CMK (cell line): ENCODE data around the gene KLHL22.
"Not testable (repeated sequence)": the region's sequence is repeated elsewhere in the genome, so short reads cannot be mapped to it uniquely, and the experiment has no call there.

Source experiments
- DNase-seq: peaks from one replicate; pipeline ENCODE4 v3.0.0-alpha.2; 2010; ENCODE audit warnings: low read depth

The KLHL22 gene

DNA sequence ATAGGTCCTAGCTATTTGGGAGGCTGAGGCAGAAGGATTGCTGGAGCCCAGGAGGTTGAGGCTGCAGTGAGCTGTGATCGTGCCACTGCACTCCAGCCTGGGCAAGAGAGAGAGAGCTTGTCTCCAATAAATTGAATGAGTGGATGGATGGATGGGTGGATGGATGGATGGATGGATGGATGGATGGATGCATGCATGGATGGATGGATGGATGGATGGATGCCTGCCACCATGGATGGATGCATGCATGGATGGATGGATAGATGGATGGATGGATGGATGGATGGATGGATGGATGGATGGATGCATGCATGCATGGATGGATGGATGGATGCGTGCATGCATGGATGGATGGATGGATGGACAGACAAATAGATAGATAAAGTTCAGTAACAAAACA is 25.1 kb downstream of the KLHL22 start:
- DNase-seq, result not testable (repeated sequence)

DNA sequence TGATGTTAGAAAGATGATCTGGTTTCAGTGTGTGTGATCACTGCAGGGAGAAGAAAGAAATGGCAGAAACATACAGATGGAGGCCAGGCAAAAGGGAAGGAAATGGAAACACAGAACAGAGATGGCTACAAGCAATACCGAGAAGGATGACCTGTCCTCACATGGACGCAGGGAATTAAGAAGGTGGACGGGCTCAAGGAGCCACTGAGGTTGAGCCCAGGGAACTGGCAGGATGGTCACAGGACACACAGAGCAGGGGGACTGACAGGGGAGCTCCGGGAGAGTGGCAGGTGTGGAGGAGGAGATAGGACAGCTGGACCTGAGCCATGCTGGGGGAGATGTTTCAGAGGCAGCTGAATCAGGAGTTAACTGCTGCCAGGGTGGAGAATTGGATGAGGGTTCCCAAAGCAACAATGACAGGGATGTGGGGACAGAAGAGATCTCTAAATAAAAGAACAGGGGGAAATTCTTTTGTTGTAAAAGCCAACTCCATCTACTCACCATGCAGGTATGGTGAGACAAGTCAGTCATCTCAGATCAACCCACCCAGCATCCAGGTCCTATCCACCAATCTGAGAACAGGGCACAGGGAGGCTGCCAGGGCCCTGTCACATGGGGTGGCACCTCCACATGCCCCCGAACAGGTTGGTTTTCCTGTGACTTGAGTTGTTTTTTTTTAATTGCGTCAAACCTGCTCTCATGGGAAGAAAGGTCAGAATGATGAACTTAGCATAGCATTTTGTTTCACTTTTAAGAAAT is 26.3 kb downstream of the KLHL22 start:
- DNase-seq, result no peak

DNA sequence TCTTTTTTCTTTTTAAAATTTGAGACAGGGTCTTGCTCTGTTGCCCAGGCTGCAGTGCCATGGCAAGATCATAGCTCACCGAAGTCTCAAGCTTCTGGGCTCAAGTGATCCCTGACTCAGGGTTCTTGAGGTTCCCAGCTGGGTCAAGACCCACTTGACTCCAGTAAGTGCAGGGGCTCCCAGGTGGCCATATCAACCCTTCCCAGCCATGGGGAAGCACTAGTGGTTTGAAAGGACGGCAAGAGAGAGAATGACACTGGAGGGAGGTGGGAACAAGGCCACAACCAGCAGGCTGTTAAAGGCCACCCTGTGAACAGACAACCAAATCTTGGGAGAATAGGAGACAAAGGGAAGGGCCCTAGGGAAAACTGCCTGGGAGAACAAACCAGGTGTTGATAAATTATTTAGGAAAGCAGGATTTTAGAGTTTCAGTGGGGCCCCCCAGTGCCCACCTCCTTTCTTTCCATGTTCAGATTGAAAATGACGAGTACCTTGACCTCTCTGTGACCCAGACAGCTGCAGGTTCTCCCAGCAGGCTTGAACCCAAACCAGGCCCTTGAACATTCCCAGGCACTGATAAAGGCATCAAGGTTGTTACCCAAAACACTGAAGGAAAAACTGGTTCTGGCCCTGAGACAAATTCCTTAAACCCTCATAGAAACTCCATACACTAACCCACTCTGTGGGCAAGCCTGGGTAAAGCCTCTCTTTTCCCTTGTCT is 28.8 kb downstream of the KLHL22 start:
- no peak for DNase-seq

DNA sequence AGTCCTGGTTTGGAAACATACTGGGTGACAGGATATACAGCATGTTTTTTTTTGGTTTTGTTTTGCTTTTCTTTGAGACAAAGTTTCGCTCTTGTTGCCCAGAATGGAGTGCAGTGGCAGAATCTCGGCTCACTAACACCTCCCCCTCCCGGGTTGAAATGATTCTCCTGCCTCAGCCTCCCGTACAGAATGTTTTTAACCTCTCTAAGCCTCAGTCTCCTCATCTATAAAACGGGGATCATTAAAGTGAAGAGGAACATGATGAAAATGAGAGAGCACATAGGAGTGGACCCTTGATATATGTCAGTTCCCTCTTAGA is 29.9 kb downstream of the KLHL22 start:
- no peak for DNase-seq

DNA sequence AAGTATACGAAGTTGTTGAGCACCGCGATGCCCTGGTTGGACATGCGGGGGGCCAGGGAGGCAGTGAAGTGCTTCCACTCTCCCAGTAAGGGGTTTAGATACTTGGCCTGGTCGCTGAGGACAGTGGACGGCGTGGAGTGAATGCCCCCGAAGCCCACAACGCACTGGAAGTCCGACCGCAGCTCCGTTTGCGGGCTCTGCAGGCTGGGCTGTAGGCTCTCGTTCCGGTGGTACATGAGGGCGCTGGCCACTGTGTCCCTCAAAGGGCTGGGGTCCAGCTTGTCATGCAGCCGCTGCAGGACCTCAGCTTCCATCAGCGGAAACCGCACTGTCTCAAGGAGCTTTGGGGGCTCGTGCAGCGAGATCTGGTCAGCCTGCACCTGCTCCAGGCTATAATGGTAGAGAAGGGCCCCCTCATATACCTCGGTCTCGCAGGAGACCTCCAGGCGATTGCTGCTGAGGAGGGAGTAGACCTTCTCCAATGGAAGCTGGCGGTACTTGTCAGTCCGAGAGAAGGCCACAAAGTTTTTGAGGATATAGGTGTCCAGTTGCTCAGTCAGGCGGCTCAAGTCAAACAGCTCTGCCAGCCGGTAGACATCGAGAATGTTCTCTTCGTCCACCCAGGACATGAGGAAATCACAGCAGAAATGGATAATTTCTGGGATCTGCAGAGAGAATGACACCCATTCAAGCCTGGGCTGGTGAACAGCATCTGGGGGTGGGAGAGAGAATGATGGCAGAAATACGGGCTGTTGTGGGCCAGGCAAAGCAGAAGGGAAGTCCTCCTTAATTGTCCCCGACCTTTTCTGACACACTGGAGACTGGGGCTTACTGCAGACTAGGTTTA is 30.5 kb downstream of the KLHL22 start:
- no peak for DNase-seq

DNA sequence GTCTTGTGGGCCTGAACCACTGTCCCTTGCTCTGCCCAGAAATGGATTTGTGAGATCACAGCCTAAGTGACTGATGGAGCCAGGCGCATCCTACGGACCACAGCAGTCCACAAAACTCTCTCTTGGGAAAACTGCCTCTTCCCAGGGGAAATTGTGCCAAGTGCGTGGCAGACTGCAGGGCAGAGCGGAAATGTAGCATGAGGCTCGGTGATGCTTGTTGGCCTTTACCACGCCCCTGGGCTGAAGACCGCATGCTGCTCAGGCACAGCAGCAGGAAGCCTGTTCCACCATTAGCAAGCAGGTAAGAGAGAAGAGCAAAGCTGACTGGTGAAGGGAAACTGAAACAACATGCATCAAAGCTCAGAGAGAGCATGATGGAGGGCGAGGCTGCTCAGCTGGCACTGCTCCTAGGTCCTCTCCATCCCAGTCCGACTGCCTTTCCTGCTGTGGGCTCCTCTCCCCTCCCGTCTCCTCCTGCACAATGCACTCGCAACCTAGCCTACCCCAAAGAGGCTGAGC is 31.4 kb downstream of the KLHL22 start:
- no peak for DNase-seq

DNA sequence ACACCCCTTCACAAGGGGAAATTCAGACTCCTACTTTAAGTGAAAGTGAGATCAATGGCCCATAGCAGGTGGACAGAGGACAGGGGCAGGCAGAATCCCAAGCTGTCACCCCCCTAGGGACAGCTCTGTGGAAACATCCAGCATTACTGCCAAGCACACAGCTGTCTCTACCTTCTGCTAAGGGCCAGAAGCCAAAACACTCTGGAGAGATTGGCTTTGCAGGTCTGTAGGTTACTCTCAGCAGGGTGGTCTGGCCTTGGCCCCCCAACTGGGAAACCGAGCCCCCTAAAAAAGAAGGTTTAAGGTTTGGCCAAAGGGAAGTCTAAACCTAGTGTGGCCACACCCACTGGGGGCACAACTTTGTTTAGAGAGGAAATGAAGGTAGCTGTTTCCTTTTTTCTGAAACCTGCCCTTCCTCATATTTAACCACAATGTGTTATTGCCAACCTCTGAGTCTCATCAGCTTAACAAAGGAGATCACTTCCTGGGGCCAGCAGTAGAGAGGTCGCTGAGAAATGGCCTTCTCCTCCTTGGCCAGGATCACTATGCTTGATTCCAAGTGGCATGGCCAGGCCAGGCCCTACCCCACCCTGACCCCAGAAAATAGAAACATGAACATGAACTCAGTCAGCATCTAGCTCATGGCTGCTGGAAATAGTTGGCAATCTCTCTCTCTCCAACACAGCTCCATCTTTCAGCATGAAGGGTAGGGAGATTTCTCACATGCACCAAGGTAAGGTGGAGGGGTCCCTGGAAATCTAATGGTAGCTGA is 32.1 kb downstream of the KLHL22 start:
- DNase-seq, result no peak

DNA sequence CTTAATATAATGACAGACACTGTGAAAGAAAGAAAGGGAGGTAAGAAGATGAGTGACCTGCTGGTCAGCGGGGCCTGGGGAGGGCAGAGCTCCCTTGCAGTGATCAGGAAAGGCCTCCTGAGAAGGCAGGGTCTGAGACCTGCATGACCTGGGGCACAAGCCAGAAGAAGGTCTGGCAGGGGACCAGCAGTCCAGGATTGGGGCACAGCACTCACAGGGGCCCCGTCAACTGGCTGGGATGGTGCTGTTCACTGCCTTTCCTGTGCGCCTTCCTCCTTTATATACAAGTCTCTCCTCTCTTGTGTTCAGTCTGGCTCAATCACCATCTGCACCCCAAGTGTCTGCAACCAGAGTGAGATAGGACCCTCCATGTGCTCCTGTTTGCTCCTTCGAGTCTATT is 35.7 kb downstream of the KLHL22 start:
- no peak for DNase-seq

DNA sequence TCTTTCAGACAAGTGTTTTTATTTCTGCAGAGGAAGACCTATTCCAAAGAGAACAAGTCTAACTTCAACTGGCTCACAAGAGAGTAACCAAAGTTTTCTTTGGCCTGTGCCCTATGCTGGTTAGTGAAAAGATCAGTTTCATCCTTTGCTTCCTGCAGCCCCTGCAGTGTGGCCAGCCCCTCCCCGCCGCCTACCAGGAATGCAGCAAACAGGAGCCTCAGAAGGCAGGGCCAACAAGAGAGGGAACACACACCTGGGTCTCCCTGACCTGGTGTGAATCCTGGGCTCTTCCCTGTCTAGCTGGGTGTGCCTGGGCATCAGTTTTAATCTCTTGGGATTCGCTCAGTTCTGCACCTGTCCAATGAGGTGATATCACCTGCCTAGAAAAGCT is 36.4 kb downstream of the KLHL22 start:
- DNase-seq, result no peak

DNA sequence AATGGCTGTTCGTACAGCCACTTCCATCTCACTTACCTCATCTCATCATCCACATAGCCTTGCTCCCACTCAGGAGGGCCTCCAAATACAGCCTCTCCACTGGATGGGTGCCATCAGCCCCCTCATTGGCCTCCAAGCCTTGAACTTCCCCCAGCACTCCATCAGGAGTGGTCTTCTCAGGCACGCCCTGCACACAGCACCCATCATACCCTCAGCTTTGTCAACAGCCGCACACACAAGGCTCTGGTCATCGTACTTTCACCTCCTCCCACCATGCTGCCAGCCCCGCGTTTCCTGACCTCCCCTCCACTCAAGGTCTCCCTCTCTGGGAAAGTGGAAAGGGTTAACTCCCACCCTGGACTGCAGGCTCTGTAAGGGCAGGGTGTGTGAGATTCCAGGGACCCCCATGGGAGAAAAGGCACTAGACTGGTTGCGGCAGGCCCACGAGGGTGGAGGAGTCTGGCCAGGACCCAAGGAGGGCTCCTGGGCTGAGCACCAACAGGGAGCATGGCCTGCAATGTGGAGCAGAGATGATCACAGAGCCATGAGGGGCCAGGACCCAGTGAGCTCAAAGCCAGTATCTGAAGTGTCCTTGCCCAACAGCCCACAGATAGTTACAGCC is 37.0 kb downstream of the KLHL22 start:
- no peak for DNase-seq

DNA sequence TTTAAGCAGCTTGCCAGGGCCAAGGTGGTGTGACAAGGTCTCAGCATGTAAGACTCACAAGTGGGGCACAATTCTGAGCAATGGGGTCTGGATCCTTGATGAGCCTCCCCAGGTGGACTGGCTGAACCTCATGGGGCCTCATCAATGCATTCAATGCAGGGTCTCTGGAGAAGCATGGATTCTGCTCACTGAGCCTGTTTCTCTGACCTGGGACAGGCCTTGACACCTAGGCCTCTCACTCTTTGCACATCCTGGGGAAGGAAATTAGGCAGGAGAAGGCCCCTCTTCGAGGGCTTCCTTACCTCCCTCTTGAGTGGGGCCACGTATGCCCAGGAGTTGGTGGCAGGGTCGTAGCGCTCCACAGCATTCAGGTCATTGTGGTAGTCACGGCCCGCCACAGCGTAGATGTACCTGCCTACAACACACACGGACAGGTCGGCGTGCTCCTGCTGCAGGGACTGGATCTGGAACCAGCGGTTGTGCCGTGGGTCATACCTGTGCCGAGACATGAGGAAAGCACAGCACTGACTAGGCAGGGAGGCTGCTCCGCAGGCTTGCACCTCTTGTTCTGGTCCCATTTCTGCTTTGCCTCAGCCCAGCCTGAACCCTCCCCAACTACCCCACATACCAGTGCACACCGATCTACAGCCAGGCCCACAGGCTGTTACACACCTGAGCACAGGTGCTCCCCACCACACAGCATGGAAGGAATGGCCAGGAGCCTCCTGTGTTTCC is 37.9 kb downstream of the KLHL22 start:
- no peak for DNase-seq

DNA sequence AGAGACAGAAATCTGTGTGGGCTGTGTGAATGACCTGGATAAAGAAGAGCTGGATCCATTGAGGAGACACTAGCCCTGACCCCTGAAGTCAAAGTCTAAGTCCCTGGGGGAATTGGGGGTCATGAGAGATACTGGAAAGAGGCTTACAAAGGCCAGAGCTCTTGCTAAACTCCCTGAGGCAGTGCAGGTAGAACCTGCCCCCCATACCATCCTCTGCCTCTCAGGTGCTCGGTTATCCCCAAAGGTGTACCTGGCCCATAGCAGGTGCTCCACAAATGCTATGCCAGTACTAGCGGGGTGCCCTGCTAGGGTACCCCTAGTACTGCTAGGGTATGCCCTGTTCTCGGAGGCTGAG is 38.9 kb downstream of the KLHL22 start:
- no peak for DNase-seq

DNA sequence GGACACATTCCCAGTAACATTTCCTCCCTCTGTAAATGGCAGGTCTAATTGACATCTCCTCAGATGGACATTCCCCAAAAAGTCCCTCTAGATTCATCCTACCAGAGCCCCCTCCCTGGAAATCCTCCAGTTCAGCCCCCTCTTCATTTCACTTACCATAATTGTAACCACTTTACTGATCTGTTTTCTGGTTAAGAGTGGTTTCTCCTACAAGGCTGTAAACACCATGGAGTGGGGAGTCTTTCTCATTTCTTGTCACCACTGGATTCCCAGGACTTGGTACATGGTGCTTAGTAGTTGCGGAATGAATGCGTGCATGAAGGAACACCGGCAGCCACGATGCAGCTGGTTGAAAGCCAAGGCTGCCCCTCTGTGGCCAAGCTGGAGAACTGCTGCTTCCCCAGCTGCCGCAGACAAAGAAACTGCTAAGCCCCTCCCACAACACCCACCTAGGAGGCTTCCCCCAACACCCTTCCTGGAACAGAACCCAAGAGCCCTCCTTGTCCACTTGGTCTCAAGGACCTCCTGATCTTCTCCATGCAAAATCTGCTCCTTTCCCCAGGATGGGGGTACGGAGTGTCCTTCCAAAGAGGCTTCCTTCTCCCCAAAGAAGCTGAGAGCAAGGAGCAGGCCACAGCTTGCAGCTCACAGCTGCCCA is 39.4 kb downstream of the KLHL22 start:
- DNase-seq, result peak; percentile 60

DNA sequence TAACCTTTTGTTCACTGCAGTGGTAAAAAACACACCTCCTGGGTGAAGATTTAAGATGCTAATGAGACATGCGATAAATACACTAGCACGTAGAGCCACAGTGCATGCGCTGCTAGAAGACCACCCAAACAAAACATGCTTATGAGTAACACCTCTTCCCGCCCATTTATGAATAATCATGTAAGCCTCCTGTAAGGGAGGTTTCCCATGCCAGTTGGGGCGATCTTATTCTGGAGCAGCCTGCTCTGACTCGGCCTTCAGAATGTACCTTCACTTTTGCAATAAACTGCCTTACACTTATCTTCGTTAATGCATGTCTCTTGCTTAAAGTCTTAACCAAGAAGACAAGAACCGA is 39.9 kb downstream of the KLHL22 start:
- DNase-seq, result no peak

DNA sequence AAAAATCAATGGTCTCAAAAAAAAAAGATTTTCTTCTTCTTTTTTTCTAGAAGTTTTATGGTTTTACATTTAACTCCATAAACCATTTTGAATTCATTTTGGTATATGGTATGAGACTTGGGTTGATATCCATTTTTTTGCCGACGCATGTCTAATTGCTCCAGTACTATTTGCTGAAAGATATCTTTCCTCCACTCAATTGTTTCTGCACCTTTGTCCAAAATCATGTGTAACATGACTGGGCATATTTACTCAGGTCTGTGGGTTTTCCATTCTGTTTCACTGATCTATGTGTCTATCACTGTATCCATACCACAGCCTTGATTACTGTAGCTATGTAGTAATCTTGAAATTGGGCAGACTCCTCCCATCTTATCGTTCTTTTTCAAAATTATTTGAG is 42.4 kb downstream of the KLHL22 start:
- no peak for DNase-seq

DNA sequence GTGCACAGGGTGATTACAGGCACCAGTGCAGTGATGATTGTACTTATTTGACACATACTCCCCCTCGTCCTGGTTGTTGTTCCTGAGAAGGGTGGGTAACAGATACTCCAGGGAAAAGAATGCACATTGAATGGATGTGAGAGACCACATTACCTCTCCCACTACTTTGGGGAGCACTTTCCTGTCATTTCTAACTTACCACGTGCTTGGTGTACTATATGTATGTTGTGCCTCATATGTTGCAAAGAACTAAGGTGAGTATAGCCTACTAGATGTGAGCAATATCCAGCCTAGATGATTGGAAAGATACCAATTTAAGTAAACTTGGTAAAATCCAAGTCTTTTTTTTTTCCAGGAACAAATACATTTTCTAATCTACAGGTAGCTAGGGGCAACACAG is 43.7 kb downstream of the KLHL22 start:
- no peak for DNase-seq

DNA sequence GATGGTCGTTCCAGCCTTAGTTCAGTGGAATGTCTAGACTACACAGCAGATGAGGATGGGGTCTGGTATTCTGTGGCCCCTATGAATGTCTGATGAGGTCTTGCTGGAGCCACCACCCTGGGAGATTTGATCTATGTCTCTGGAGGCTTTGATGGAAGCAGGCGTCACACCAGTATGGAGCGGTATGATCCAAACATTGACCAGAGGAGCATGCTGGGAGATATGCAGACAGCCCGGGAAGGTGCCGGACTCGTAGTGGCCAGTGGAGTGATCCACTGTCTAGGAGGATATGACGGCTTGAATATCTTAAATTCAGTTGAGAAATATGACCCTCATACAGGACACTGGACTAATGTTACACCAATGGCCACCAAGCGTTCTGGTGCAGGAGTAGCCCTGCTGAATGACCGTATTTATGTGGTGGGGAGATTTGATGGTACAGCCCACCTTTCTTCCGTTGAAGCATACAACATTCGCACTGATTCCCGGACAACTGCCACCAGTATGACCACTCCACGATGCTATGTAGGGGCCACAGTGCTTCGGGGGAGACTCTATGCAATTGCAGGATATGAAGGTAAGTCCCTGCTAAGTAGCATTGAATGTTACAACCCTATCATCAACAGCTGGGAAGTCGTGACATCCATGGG is 44.3 kb downstream of the KLHL22 start:
- DNase-seq, result not testable (repeated sequence)

DNA sequence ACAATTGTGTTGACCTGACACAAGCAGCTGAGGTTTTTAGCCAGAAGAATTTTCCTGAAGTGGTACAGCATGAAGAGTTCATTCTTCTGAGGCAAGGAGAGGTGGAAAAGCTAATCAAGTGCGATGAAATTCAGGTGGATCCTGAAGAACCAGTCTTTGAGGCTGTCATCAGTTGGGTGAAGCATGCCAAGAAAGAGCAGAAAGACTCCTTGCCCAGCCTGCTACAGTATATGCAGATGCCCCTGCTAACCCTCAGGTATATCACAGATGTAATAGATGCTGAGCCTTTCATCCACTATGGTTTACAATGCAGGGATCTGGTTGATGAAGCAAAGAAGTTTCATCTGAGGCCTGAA is 45.1 kb downstream of the KLHL22 start:
- no peak for DNase-seq

DNA sequence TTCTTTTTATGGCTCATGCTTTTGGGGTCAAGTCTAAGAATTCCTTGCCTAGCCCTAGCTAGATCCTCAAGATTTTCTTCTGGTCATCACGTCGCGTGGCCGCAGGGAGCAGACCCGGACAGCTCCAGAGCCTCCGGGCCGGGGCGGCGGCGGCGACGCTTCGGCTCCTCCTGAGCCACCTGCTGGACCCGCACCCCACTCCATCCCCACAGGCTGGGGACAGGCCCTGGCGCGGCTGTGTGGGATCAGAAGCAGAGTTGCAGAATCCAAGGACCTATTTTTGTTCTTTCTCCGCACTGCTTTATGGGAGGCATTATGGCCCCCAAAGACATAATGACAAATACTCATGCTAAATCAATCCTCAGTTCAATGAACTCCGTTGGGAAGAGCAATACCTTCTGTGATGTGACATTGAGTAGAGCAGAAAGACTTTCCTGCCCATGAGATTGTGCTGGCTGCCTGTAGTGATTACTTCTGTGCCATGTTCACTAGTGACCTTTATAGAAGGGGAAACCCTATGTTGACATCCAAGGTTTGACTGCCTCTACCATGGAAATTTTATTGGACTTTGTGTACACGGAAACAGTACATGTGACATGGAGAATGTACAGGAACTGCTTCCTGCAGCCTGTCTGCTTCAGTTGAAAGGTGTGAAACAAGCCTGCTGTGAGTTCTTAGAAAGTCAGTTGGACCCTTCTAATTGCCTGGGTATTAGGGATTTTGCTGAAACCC is 45.6 kb downstream of the KLHL22 start:
- no peak for DNase-seq
